Measurements from ENCODE around the gene GPR55.

Gene GPR55

GRCh38 chr2:230929381-230930148 is 4.5 kb upstream of the GPR55 start:
- Histone ChIP-seq H3K4me2 (ENCODE audit: low read length) (no peak overlapping the region), H3K27ac (ENCODE audit: low read depth, low read length, poor library complexity, severe bottlenecking) (no peak overlapping the region), H3K9me3 (ENCODE audit: low read length) (no peaks in the 10 kb centered on the region), H3F3A (ENCODE audit: insufficient read depth, low read length) (no peaks in the 10 kb centered on the region), H3K36me3 (ENCODE audit: insufficient read depth, low read length) (no peaks in the 10 kb centered on the region), H3K79me2 (ENCODE audit: insufficient read depth, low read length) (no peaks in the 10 kb centered on the region), H3K9me2 (ENCODE audit: low read depth, low read length) (no peaks in the 10 kb centered on the region), H3K4me1 (ENCODE audit: insufficient read depth, low read length, severe bottlenecking) (peaks cover 6% of the 10 kb centered on the region), H2AFZ (ENCODE audit: low read length) (no peak overlapping the region), H3K4me3 (ENCODE audit: low read depth, low read length, poor library complexity, severe bottlenecking) (no peak overlapping the region), H4K20me1 (ENCODE audit: insufficient read depth, low read length) (no peaks in the 10 kb centered on the region), H3K27me3 (ENCODE audit: insufficient read depth, low read length) (no peaks in the 10 kb centered on the region), H3K9ac (ENCODE audit: low read length) (no peak overlapping the region)
- no peak for TF ChIP-seq EZH2 (IDR thresholded peaks at IDR 0.05; ENCODE audit: borderline replicate concordance, low read length)
- no peak for TF ChIP-seq CTCF (IDR thresholded peaks at IDR 0.05; ENCODE audit: low read length)

- Histone ChIP-seq H3K36me3 (ENCODE audit: insufficient read depth, low read length) (no peaks in the 10 kb centered on the region), H4K20me1 (ENCODE audit: insufficient read depth, low read length) (no peaks in the 10 kb centered on the region), H3K9me2 (ENCODE audit: low read depth, low read length) (no peaks in the 10 kb centered on the region), H3K27ac (ENCODE audit: low read depth, low read length, poor library complexity, severe bottlenecking) (no peak overlapping the region), H3K4me3 (ENCODE audit: low read depth, low read length, poor library complexity, severe bottlenecking) (no peak overlapping the region), H3K79me2 (ENCODE audit: insufficient read depth, low read length) (no peaks in the 10 kb centered on the region), H3K4me1 (ENCODE audit: insufficient read depth, low read length, severe bottlenecking) (peaks cover 9% of the 10 kb centered on the region), H3K9ac (ENCODE audit: low read length) (no peak overlapping the region), H2AFZ (ENCODE audit: low read length) (no peak overlapping the region), H3K9me3 (ENCODE audit: low read length) (no peaks in the 10 kb centered on the region), H3K4me2 (ENCODE audit: low read length) (no peak overlapping the region), H3K27me3 (ENCODE audit: insufficient read depth, low read length) (0 out of 2 replicates have a peak, but pooled peaks cover 4% of the 10 kb centered on the region), H3F3A (ENCODE audit: insufficient read depth, low read length) (no peaks in the 10 kb centered on the region)
- TF ChIP-seq CTCF (IDR thresholded peaks at IDR 0.05; ENCODE audit: low read length) (no peak), EZH2 (IDR thresholded peaks at IDR 0.05; ENCODE audit: borderline replicate concordance, low read length) (no peak)
These were observed 3.8 kb upstream of the GPR55 start for GRCh38 chr2:230928701-230929380.

GRCh38 chr2:230927711-230928341 is 2.8 kb upstream of the GPR55 start:
- Histone ChIP-seq H4K20me1 (ENCODE audit: insufficient read depth, low read length) (no peaks in the 10 kb centered on the region), H3K9me3 (ENCODE audit: low read length) (no peaks in the 10 kb centered on the region), H3K4me1 (ENCODE audit: insufficient read depth, low read length, severe bottlenecking) (peaks cover 9% of the 10 kb centered on the region), H2AFZ (ENCODE audit: low read length) (no peak overlapping the region), H3F3A (ENCODE audit: insufficient read depth, low read length) (no peaks in the 10 kb centered on the region), H3K27ac (ENCODE audit: low read depth, low read length, poor library complexity, severe bottlenecking) (no peak overlapping the region), H3K36me3 (ENCODE audit: insufficient read depth, low read length) (no peaks in the 10 kb centered on the region), H3K79me2 (ENCODE audit: insufficient read depth, low read length) (no peaks in the 10 kb centered on the region), H3K4me2 (ENCODE audit: low read length) (no peak overlapping the region), H3K9ac (ENCODE audit: low read length) (no peak overlapping the region), H3K9me2 (ENCODE audit: low read depth, low read length) (no peaks in the 10 kb centered on the region), H3K27me3 (ENCODE audit: insufficient read depth, low read length) (peaks cover 5% of the 10 kb centered on the region; the same call in 1 of the 2 replicates), H3K4me3 (ENCODE audit: low read depth, low read length, poor library complexity, severe bottlenecking) (no peak overlapping the region)
- no peak for TF ChIP-seq EZH2 (IDR thresholded peaks at IDR 0.05; ENCODE audit: borderline replicate concordance, low read length)
- no peak for TF ChIP-seq CTCF (IDR thresholded peaks at IDR 0.05; ENCODE audit: low read length)
